Aortic smooth muscle cell (primary cell): Measurements from ENCODE around the gene ABHD16B. TPM values are rescaled to one million over a fixed set of nuclear protein-coding genes. Genes with fewer than 3 reads are reported as not detected.

Source experiments
- total RNA-seq: library from RNA; depleted of rRNA; stranded (reverse); fragments of >200 nt; gene quantifications from 2 replicates; pipeline ENCODE4 v1.2.3, GENCODE V29; 2014

ABHD16B gene
- not detected in 2 replicates for total RNA-seq

DNA sequence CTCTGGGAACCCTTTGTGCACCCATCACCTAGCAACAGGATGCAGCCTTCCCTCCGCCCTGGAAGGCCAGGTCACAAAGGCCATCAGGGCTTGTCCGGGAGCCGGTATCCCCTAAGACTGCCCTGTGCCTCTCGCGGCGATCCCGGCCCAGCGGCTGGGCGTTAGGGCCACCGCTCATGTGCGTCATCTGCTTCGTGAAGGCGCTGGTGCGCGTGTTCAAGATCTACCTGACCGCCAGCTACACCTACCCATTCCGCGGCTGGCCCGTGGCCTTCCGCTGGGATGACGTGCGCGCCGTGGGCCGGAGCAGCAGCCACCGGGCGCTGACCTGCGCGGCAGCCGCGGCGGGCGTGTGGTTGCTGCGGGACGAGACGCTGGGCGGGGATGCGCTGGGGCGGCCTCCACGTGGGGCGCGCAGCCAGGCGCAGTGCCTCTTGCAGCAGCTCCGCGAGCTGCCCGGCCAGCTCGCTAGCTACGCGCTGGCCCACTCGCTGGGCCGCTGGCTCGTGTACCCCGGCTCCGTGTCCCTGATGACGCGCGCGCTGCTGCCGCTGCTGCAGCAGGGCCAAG, at the start of gene ABHD16B:
TSS of gene ABHD16B (plus strand) at position 134 of the 570 bp plus-strand sequence. CDS start at position 177, 43 bp downstream.

DNA sequence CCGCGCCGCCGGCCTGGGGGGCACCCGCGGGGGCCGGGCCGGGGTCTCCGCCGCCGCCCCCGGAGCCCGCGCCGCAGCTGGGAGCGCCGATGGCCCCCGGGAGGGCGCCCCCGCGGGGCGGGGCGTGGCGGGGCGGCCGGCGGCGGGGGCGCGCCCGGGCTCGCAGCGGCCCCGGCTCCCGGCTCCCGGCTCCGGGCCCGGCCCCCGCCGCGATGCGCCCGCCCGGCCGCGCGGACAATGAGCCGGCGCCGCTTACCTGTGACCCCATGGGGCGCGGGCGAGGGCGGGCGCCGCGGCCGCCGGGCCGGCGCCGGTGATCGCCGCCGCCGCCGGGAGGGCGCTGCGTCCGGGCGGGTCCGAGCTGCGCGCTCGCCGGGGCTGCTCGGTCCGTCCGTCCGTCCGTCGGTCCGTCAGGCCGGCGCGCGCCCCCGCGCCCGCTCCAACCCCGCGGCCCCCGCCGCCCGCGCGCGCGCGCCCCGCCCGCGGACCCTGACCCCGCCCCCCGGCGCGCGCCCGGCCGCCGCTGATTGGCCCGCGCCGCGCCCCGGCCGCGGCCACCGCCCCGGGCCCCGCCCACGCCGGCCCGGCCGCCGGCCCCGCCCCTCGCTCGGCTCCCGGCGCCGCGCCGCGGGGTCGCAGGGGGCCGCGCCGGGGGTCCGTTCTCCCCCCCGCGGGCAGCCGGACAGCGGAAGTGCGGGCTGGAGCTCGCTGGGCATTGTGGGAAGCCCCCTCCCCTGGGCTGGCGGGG, 30.3 kb upstream of the ABHD16B start, which contains the start of gene ZBTB46:
TSS of gene ZBTB46 (minus strand) at position 424 of the 748 bp plus-strand sequence. CDS start 40,507 bp downstream, outside the sequence.

DNA sequence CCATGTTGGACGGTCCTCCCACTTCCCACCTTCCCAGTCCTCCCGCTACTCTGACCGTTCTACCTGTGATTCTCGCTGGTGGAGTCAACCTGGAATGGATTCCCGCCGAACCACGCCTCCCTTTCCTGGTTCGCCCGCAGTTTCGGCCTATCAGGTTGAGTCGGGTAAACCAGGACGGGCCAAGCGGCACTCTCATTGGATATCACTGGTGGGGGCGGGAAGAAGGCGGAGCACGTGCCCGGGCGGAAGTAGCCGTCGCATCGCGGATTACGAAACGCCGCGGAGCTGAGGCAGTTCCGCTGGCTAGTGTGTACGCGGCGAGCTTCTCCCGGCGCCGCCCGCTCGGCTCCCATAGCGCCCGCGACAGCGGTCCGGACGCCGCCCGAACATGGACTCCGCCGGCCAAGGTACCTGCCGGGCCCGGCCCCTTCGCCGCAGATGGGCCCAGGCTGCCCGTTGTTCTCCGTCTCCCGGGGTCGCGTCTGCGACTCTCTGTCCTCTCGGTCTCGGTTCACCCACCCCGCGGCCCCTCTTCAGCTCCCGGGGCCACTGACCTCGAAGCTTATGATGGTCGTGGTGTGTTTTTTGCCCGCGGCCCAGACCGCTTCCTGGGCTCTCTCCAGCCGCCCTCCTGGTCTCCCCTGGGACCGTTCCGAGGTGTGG, 3.8 kb downstream of the ABHD16B start, which contains the start of gene TPD52L2:
TSS of gene TPD52L2 (plus strand) at position 293 of the 663 bp plus-strand sequence. CDS start at position 389, 96 bp downstream.

DNA sequence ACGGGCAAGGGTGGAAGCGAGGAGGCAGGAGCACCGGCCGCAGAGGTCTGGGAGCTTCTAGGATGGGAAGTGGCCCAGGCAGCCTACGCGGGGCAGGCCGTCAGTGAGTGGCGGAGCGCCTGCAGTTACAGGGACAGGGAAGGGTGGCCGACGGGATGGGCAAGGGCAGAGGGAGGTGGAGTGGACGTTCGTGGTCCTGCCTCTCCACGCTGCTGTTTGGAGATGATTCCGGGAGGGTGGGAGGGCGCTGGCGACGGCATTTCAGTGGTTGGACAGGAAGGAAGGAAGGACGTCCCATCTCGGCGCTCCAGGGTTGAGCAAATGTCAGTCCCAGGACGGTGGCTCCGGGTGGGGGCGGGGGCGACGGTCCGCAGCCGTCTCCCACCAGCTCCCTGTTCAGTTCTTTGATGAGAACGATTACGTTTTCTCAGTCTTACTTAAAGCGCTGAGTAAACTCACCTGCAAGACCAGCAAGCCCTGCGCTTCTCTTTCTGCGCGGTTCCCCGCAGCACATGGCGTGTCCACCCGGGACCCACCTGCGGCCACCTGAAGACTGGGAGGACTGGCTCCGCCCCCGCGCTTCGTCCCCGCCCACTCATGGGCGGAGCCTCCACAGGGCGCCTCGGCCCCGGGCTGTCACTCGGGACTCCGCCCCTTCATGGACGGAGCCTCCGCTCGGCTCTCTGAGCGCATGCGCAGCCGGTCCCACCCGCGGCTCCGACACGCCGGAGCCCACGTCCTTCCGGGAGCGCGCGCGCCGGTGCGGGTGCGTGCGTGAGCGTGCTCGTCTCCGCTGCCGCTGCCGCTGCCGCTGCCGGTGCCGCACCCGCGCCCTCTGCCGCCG, 33.3 kb downstream of the ABHD16B start, which contains the start of gene DNAJC5:
TSS of gene DNAJC5 (plus strand) at position 769 of the 844 bp plus-strand sequence. CDS start 33,220 bp downstream, outside the sequence.

Other genes starting within 250 kb of the ABHD16B start
- 8.4 and 8.5 TPM in 2 replicates for gene GMEB2, start 234.4 kb upstream of the ABHD16B start, total RNA-seq
- gene STMN3, start 208.1 kb upstream of the ABHD16B start, total RNA-seq = 13.7 and 22.9 TPM in 2 replicates
- gene RTEL1, start 203.2 kb upstream of the ABHD16B start, total RNA-seq = 12.4 and 15.7 TPM in 2 replicates
- 4.5 and 7.0 TPM in 2 replicates for gene TNFRSF6B, start 164.8 kb upstream of the ABHD16B start, total RNA-seq
- 44.7 and 53.4 TPM in 2 replicates for gene ARFRP1, start 153.5 kb upstream of the ABHD16B start, total RNA-seq
- 15.8 and 22.3 TPM in 2 replicates for gene ZGPAT, start 153.5 kb upstream of the ABHD16B start, total RNA-seq
- gene LIME1, start 124.8 kb upstream of the ABHD16B start, total RNA-seq = 2.1 TPM in 2 replicates
- gene SLC2A4RG, start 121.7 kb upstream of the ABHD16B start, total RNA-seq = 19.3 and 21.5 TPM in 2 replicates
- 1.9 and 3.3 TPM in 2 replicates for gene ZBTB46, start 30.2 kb upstream of the ABHD16B start, total RNA-seq
- gene TPD52L2, start 3.8 kb downstream of the ABHD16B start, total RNA-seq = 139 and 147 TPM in 2 replicates
- 61.3 and 81.0 TPM in 2 replicates for gene DNAJC5, start 33.6 kb downstream of the ABHD16B start, total RNA-seq
- gene UCKL1, start 94.9 kb downstream of the ABHD16B start, total RNA-seq = 15.7 and 19.2 TPM in 2 replicates
- 7.0 and 7.2 TPM in 2 replicates for gene ZNF512B, start 108.4 kb downstream of the ABHD16B start, total RNA-seq
- 1.2 and 1.4 TPM in 2 replicates for gene SAMD10, start 118.1 kb downstream of the ABHD16B start, total RNA-seq
- 80.3 and 82.0 TPM in 2 replicates for gene PRPF6, start 119.6 kb downstream of the ABHD16B start, total RNA-seq
- 0.75 and 1.1 TPM in 2 replicates for gene C20orf204, start 174.7 kb downstream of the ABHD16B start, total RNA-seq
- gene SOX18, start 188.1 kb downstream of the ABHD16B start, total RNA-seq = 0.56 and 0.66 TPM in 2 replicates
- 28.1 and 29.8 TPM in 2 replicates for gene TCEA2, start 201.7 kb downstream of the ABHD16B start, total RNA-seq
- gene RGS19, start 218.0 kb downstream of the ABHD16B start, total RNA-seq = 5.7 and 8.0 TPM in 2 replicates
- gene OPRL1, start 218.6 kb downstream of the ABHD16B start, total RNA-seq = 0.40 and 1.4 TPM in 2 replicates
- not detected in 2 replicates for gene LKAAEAR1, start 222.9 kb downstream of the ABHD16B start, total RNA-seq
- not detected in 2 replicates for gene NPBWR2, start 246.1 kb downstream of the ABHD16B start, total RNA-seq